Measurements from ENCODE around the gene KCTD16.

KCTD16 gene

DNA sequence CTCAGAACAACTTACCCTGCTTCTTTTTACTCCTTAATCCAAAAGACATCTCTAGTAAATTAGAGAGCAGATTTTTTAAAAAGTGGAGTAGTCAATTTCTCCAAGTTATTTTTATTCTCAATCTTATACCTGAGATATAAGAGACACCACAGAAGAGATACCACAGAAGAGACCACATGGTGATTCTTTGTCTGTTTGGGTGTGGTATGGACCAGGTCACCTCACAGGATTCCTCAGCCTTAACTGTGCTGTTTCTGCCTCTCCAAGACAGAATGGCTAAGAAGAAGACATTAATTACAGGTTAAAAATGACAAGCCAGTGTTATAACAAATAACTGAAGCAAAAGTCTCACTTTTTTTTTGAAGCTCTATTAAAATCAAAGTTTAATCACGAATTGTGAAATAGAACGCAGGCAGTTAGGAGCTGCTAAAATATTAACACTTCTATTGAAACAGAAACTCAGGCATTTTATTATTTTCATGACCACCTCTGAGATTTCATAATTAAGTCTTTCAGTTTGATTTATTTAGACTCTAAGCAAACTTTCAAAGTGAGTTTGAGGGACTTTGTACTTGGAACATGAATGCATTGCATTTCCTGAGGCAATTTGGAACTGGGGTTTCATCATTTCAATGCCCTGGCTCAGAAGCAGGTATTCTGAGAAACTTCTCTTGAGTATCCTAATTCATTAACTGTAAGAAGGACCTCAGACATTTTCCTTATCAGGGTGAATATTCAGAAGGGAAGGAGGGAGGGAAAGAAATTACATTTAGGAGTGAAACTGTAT lies 280.7 kb downstream of the KCTD16 start:
- no peaks in the 10 kb centered on the region for H3K36me3 ChIP-seq (replicated peaks)
- TF ChIP-seq, protein P1, sequence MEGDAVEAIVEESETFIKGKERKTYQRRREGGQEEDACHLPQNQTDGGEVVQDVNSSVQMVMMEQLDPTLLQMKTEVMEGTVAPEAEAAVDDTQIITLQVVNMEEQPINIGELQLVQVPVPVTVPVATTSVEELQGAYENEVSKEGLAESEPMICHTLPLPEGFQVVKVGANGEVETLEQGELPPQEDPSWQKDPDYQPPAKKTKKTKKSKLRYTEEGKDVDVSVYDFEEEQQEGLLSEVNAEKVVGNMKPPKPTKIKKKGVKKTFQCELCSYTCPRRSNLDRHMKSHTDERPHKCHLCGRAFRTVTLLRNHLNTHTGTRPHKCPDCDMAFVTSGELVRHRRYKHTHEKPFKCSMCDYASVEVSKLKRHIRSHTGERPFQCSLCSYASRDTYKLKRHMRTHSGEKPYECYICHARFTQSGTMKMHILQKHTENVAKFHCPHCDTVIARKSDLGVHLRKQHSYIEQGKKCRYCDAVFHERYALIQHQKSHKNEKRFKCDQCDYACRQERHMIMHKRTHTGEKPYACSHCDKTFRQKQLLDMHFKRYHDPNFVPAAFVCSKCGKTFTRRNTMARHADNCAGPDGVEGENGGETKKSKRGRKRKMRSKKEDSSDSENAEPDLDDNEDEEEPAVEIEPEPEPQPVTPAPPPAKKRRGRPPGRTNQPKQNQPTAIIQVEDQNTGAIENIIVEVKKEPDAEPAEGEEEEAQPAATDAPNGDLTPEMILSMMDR (IDR thresholded peaks at IDR 0.05; ENCODE audit: low read depth, low read length, missing control alignments) = no peak
- DNase-seq = no peak
- H3K27ac ChIP-seq = no peak overlapping the region
- no peaks in the 10 kb centered on the region for H3K27me3 ChIP-seq (replicated peaks)
- no peak overlapping the region for H3K4me3 ChIP-seq (ENCODE audit: low read depth, low read length)
- in situ Hi-C loops (cut with HindIII; ENCODE audit: low pct_ligation_motif_present, low sequenced_read_pairs) = no loop called here

DNA sequence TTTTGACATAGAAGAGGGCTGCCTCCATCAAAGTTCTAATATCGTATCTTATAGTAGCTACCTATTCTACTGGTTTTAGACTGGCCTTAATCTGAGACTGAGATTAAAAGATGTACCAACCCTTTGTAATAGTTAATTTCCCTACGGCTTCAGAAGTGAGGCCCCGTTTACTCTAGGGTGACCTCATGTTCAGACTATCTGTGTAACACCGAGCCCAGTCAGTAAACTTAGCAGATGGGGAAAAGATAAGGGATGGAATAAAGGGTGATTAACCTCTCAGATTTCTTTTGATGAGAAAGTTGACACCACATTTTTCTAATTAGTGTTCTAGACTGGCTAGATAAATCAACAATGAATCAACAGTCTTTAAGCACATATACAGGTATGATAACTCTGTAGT lies 283.1 kb downstream of the KCTD16 start:
- H3K27me3 ChIP-seq (replicated peaks) = no peaks in the 10 kb centered on the region
- TF ChIP-seq, protein P1 (IDR thresholded peaks at IDR 0.05; ENCODE audit: low read depth, low read length, missing control alignments) = no peak
- H3K27ac ChIP-seq = no peak overlapping the region
- no peak overlapping the region for H3K4me3 ChIP-seq (ENCODE audit: low read depth, low read length)
- H3K36me3 ChIP-seq (replicated peaks) = no peaks in the 10 kb centered on the region
- in situ Hi-C loops (cut with HindIII; ENCODE audit: low pct_ligation_motif_present, low sequenced_read_pairs) = no loop called here
- DNase-seq = no peak

DNA sequence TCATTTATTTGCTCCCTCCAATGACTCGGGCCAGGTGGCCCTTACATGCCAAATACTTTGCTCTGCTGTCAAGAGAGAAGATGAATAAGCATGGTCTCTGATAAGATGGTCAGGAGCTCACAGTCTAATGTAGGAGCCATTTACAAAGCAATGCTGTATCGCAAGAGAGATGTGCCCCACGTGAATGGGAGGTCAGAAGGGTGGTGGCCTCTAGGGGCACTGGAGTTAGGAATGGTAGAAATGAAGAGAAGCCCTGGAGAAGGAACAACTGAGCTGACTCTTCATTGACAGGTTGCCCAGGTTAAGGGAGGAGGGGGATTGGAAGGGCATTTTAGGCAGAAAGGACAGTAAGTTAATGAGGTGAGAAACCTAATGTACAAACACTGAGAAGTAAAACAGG lies 286.5 kb downstream of the KCTD16 start:
- TF ChIP-seq, protein P1 (IDR thresholded peaks at IDR 0.05; ENCODE audit: low read depth, low read length, missing control alignments) = no peak
- Histone ChIP-seq H3K36me3 (replicated peaks) (no peaks in the 10 kb centered on the region), H3K4me3 (ENCODE audit: low read depth, low read length) (no peak overlapping the region), H3K27ac (no peak overlapping the region), H3K27me3 (replicated peaks) (no peaks in the 10 kb centered on the region)
- no peak for DNase-seq
- in situ Hi-C loops (cut with HindIII; ENCODE audit: low pct_ligation_motif_present, low sequenced_read_pairs) = no loop called here

DNA sequence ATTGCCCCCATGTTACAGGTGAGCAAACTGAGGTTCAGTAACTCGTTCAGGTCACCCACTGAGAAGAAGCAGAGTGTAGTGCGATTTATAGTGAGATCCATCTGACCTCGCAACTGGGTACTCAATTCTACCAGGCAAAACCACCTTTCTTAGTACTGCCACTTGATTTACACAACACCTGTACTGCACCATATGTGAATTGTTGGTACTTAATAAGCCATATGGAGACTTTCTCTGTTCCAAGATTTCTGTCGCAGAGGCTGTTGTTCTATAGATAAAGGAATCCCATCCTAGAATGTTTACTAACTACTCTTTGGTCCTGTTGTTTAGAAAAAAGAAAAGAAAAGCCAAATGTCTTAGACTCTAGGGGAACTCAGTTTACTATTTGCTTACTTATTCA lies 287.5 kb downstream of the KCTD16 start:
- TF ChIP-seq, protein P1 (IDR thresholded peaks at IDR 0.05; ENCODE audit: low read depth, low read length, missing control alignments) = no peak
- in situ Hi-C loops (cut with HindIII; ENCODE audit: low pct_ligation_motif_present, low sequenced_read_pairs) = no loop called here

DNA sequence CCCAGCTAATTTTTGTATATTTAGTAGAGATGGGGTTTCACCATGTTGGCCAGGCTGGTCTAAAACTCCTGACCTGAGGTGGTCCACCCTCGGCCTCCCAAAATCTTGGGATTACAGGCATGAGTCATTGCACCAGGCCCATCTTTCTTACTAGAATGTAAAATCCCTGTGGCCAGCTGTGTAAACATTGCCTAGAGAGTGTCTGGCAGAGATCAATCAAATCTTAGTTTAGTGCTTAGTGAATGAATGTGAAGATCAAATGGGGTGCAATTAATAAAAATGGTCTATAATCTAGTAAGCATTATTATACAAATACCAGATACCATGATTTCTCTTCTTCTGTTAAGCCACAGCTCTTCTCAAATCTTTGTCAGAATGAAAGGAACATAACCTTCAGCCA lies 289.9 kb downstream of the KCTD16 start:
- DNase-seq = no peak
- H3K36me3 ChIP-seq (replicated peaks) = no peaks in the 10 kb centered on the region
- in situ Hi-C loops (cut with HindIII; ENCODE audit: low pct_ligation_motif_present, low sequenced_read_pairs) = no loop called here
- no peak overlapping the region for H3K27ac ChIP-seq
- H3K27me3 ChIP-seq (replicated peaks) = no peaks in the 10 kb centered on the region
- TF ChIP-seq, protein P1 (IDR thresholded peaks at IDR 0.05; ENCODE audit: low read depth, low read length, missing control alignments) = no peak
- H3K4me3 ChIP-seq (ENCODE audit: low read depth, low read length) = no peak overlapping the region

More for the DNA sequence above, 287.5 kb downstream of the KCTD16 start:
- Histone ChIP-seq H3K27me3 (replicated peaks) (no peaks in the 10 kb centered on the region), H3K27ac (no peak overlapping the region), H3K36me3 (replicated peaks) (no peaks in the 10 kb centered on the region), H3K4me3 (ENCODE audit: low read depth, low read length) (no peak overlapping the region)
- no peak for DNase-seq

DNA sequence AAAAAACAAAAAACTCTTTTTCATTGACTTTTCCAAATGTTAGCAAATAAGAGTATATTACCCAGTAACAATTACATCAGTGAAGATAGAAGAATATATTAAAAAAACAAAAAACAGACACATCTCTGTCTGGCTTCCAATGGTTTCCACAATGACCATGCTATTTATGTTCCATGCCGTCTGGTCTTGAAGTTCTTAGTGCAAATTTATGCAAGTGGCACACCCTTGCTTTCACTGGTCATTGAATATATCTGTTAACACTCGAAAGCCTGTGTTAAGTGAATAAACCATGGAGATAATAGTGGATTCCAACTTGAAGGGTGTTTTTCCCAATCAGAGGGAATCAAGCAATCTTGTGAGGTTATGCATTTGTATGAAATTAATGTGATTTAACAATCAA lies 291.9 kb downstream of the KCTD16 start:
- in situ Hi-C loops (cut with HindIII; ENCODE audit: low pct_ligation_motif_present, low sequenced_read_pairs) = no loop called here

More for the DNA sequence above, 291.9 kb downstream of the KCTD16 start:
- Histone ChIP-seq H3K4me3 (ENCODE audit: low read depth, low read length) (no peak overlapping the region), H3K27me3 (replicated peaks) (no peaks in the 10 kb centered on the region), H3K36me3 (replicated peaks) (no peaks in the 10 kb centered on the region), H3K27ac (no peak overlapping the region)
- DNase-seq = no peak
- TF ChIP-seq, protein P1 (IDR thresholded peaks at IDR 0.05; ENCODE audit: low read depth, low read length, missing control alignments) = no peak

Data from brain microvascular endothelial cell (primary cell).